H1 (cell line): Measurements from ENCODE around the gene TBCD. TPM values are rescaled to one million over a fixed set of nuclear protein-coding genes. Genes with fewer than 3 reads are reported as not detected.

Experiments used
- CTCF ChIA-PET: fragments of 300-600 bp; sonication (Branson Sonifier 250); formaldehyde crosslinking; loops from one replicate; lab custom pipeline; 2021; ENCODE audit not compliant: partially characterized antibody; lab: Charles Lee
- POLR2A ChIA-PET: fragments of 300-600 bp; sonication (Branson Sonifier 250); formaldehyde crosslinking; loops from one replicate; lab custom pipeline; 2021; ENCODE audit warnings: inconsistent platforms; ENCODE audit not compliant: partially characterized antibody; lab: Charles Lee
- DNase-seq, 2 experiments: peaks; one replicate each; pipeline versions ENCODE4 v3.0.0 to v3.0.0-alpha.2; 2010 to 2022; ENCODE audit warnings: low spot score in 2 of 2, low read depth in 1 of 2, mixed read lengths in 1 of 2
- FAIRE-seq: peaks from 2 replicates; lab custom pipeline; 2011; peaks lifted over from hg19 to GRCh38; lab: Jason Lieb, UNC
- H2AFZ ChIP-seq: 2 replicates; pipeline ENCODE4 v1.8.1; 2012; ENCODE audit warnings: low read length, inconsistent platforms
- H2AK5ac ChIP-seq: 2 replicates; pipeline ENCODE4 v1.6.1; 2013; ENCODE audit warnings: low read depth, low read length
- H2BK120ac ChIP-seq: replicated peaks from 2 replicates; pipeline ENCODE3; 2013; ENCODE audit warnings: low read depth, low read length, inconsistent platforms
- H2BK12ac ChIP-seq: 2 replicates; pipeline ENCODE4 v1.6.1; 2013; ENCODE audit warnings: low read depth, low read length
- H2BK15ac ChIP-seq: 2 replicates; pipeline ENCODE4 v1.6.1; 2013; ENCODE audit warnings: low read length
- H2BK20ac ChIP-seq: 2 replicates; pipeline ENCODE4 v1.6.1; 2013; ENCODE audit warnings: low read length
- H2BK5ac ChIP-seq: 2 replicates; pipeline ENCODE4 v1.6.1; 2013; ENCODE audit warnings: low read depth, low read length
- H3K14ac ChIP-seq: 2 replicates; pipeline ENCODE4 v1.6.1; 2013; ENCODE audit warnings: inconsistent platforms; ENCODE audit not compliant: insufficient read length
- H3K18ac ChIP-seq: 2 replicates; pipeline ENCODE4 v1.6.1; 2013; ENCODE audit warnings: low read length; ENCODE audit errors: extremely low read depth
- H3K23ac ChIP-seq: 2 replicates; pipeline ENCODE4 v1.6.1; 2013; ENCODE audit warnings: inconsistent platforms; ENCODE audit not compliant: insufficient read length
- H3K23me2 ChIP-seq: 2 replicates; pipeline ENCODE4 v1.6.1; 2013; ENCODE audit warnings: low read depth, low read length
- H3K27ac ChIP-seq: 2 replicates; pipeline ENCODE4 v1.6.1; 2011; ENCODE audit warnings: low read depth, low read length, inconsistent platforms
- H3K27me3 ChIP-seq, 4 experiments: replicated peaks in 1 of 4; 1 replicate in 1 of 4; 2 replicates in 3 of 4; pipeline versions ENCODE4 v1.6.1 to v1.8.1; 2011 to 2013; ENCODE audit warnings: low read length in 3 of 4, mild to moderate bottlenecking in 3 of 4, inconsistent platforms in 2 of 4, mixed read lengths in 2 of 4, moderate library complexity in 1 of 4; ENCODE audit not compliant: control insufficient read depth in 3 of 4, insufficient read depth in 3 of 4; ENCODE audit errors: extremely low read depth in 1 of 4
- H3K36me3 ChIP-seq, 4 experiments: 2 replicates each; pipeline versions ENCODE4 v1.6.1 to v1.8.1; 2011 to 2013; ENCODE audit warnings: mild to moderate bottlenecking in 4 of 4, low read length in 3 of 4, moderate library complexity in 2 of 4, control low read depth in 1 of 4, inconsistent platforms in 1 of 4; ENCODE audit not compliant: insufficient read depth in 4 of 4, control insufficient read depth in 2 of 4
- H3K4ac ChIP-seq: replicated peaks from 2 replicates; pipeline ENCODE3; 2013; ENCODE audit warnings: low read length, low read depth, mixed read lengths, inconsistent platforms; ENCODE audit not compliant: insufficient read length
- H3K4me1 ChIP-seq, 4 experiments: replicated peaks in 1 of 4; 1 replicate in 1 of 4; 2 replicates in 3 of 4; pipeline versions ENCODE4 v1.6.1 to v1.8.1; 2011 to 2013; ENCODE audit warnings: low read length in 3 of 4, inconsistent platforms in 2 of 4, mixed read lengths in 1 of 4; ENCODE audit not compliant: insufficient read depth in 4 of 4, control insufficient read depth in 3 of 4
- H3K4me2 ChIP-seq, 2 experiments: 2 replicates each; pipeline versions ENCODE4 v1.6.1 to v1.8.1; 2011 to 2013; ENCODE audit warnings: low read depth in 2 of 2, low read length in 2 of 2, control low read depth in 1 of 2, inconsistent platforms in 1 of 2, mild to moderate bottlenecking in 1 of 2; ENCODE audit not compliant: insufficient read depth in 1 of 2
- H3K4me3 ChIP-seq, 4 experiments: fragments of 200-600, 300-600 bp in 1 of 4; sonication (generic), shearing (Covaris generic), sonication (Bioruptor Twin) in 1 of 4; 2 replicates each; pipeline versions ENCODE4 v1.5.1 to v1.8.1; 2011 to 2016; ENCODE audit warnings: low read length in 4 of 4, low read depth in 3 of 4, control low read depth in 2 of 4, inconsistent platforms in 2 of 4, mild to moderate bottlenecking in 2 of 4, mixed read lengths in 1 of 4, moderate library complexity in 1 of 4; ENCODE audit not compliant: insufficient read depth in 2 of 4; ENCODE audit errors: extremely low read depth in 1 of 4
- H3K56ac ChIP-seq: replicated peaks from 2 replicates; pipeline ENCODE3; 2013; ENCODE audit warnings: low read depth, mild to moderate bottlenecking, mixed read lengths, low read length, inconsistent platforms; ENCODE audit not compliant: insufficient read length
- H3K79me1 ChIP-seq: 2 replicates; pipeline ENCODE4 v1.6.1; 2013; ENCODE audit warnings: low read depth, low read length, control low read depth
- H3K79me2 ChIP-seq, 2 experiments: 2 replicates each; pipeline versions ENCODE4 v1.6.1 to v1.8.1; 2012 to 2013; ENCODE audit warnings: low read length in 2 of 2, mild to moderate bottlenecking in 2 of 2, inconsistent platforms in 1 of 2; ENCODE audit not compliant: insufficient read depth in 2 of 2, control insufficient read depth in 1 of 2
- H3K9ac ChIP-seq, 4 experiments: replicated peaks in 1 of 4; 1 replicate in 1 of 4; 2 replicates in 3 of 4; pipeline versions ENCODE4 v1.6.1 to v1.8.1; 2011 to 2013; ENCODE audit warnings: low read depth in 3 of 4, low read length in 3 of 4, control low read depth in 2 of 4, mild to moderate bottlenecking in 2 of 4, moderate library complexity in 2 of 4, inconsistent platforms in 1 of 4; ENCODE audit errors: extremely low read depth in 1 of 4
- H3K9me3 ChIP-seq, 2 experiments: 2 replicates each; pipeline versions ENCODE4 v1.6.1 to v1.8.1; 2012 to 2013; ENCODE audit warnings: mild to moderate bottlenecking in 2 of 2, moderate library complexity in 2 of 2, control low read depth in 1 of 2, inconsistent platforms in 1 of 2, low read depth in 1 of 2, low read length in 1 of 2, mixed read lengths in 1 of 2; ENCODE audit not compliant: insufficient read depth in 2 of 2
- H4K20me1 ChIP-seq, 2 experiments: replicated peaks in 1 of 2; 2 replicates each; pipeline versions ENCODE3 to v1.8.1; 2011 to 2013; ENCODE audit warnings: inconsistent platforms in 2 of 2, low read length in 2 of 2, mild to moderate bottlenecking in 1 of 2; ENCODE audit not compliant: insufficient read depth in 2 of 2, control insufficient read depth in 1 of 2
- H4K5ac ChIP-seq: 2 replicates; pipeline ENCODE4 v1.6.1; 2013; ENCODE audit warnings: low read length, low read depth, mixed read lengths, inconsistent platforms; ENCODE audit not compliant: insufficient read length
- H4K8ac ChIP-seq: 2 replicates; pipeline ENCODE4 v1.8.0; 2013; ENCODE audit warnings: mild to moderate bottlenecking, moderate library complexity, low read length, inconsistent platforms; ENCODE audit not compliant: insufficient read depth; ENCODE audit errors: extremely low read depth
- H4K91ac ChIP-seq: replicated peaks from 2 replicates; pipeline ENCODE3; 2013; ENCODE audit warnings: low read length, mixed read lengths, inconsistent platforms; ENCODE audit not compliant: insufficient read length
- BCL11A ChIP-seq, 2 experiments: IDR thresholded peaks; one replicate each; pipeline ENCODE4 v1.6.1; 2011; ENCODE audit warnings: low read depth in 2 of 2, low read length in 2 of 2, mild to moderate bottlenecking in 2 of 2
- CREB1 ChIP-seq: IDR thresholded peaks from 2 replicates; pipeline ENCODE4 v1.6.1; 2012; ENCODE audit warnings: inconsistent platforms
- E2F6 ChIP-seq: IDR thresholded peaks from 2 replicates; pipeline ENCODE4 v1.6.1; 2012; ENCODE audit warnings: inconsistent platforms
- HDAC6 ChIP-seq: IDR thresholded peaks from one replicate; pipeline ENCODE4 v1.7.1; 2012; ENCODE audit warnings: low read depth, mild to moderate bottlenecking, inconsistent platforms, low read length, moderate library complexity
- PHF8 ChIP-seq: fragments of 200-600 bp; sonication (generic); conservative IDR thresholded peaks from 2 replicates; pipeline ENCODE4 v1.7.1; 2012; ENCODE audit warnings: low read depth, mild to moderate bottlenecking, inconsistent platforms, low read length, moderate library complexity
- POU5F1 ChIP-seq: IDR thresholded peaks from 2 replicates; pipeline ENCODE4 v1.6.1; 2011; ENCODE audit warnings: low read depth, mild to moderate bottlenecking, low read length, moderate library complexity
- RAD21 ChIP-seq, 2 experiments: IDR thresholded peaks in 1 of 2; conservative IDR thresholded peaks in 1 of 2; 2 replicates each; pipeline ENCODE4 v1.6.1; 2011; ENCODE audit warnings: low read depth in 2 of 2, low read length in 2 of 2, improper control_type of control experiment in 1 of 2, inconsistent platforms in 1 of 2, mild to moderate bottlenecking in 1 of 2, moderate library complexity in 1 of 2
- SIN3A ChIP-seq, 2 experiments: IDR thresholded peaks in 1 of 2; conservative IDR thresholded peaks in 1 of 2; 2 replicates each; pipeline ENCODE4 v1.6.1; 2011 to 2012; ENCODE audit warnings: low read length in 2 of 2, improper control_type of control experiment in 1 of 2, low read depth in 1 of 2, mild to moderate bottlenecking in 1 of 2
- TBP ChIP-seq: IDR thresholded peaks from 2 replicates; pipeline ENCODE4 v1.6.1; 2011; ENCODE audit warnings: low read depth, low read length, improper control_type of control experiment
- YY1 ChIP-seq: IDR thresholded peaks from 2 replicates; pipeline ENCODE4 v1.6.1; 2011; ENCODE audit warnings: low read depth, mild to moderate bottlenecking, low read length
- ZNF274 ChIP-seq: IDR thresholded peaks from 2 replicates; pipeline ENCODE4 v1.7.0; 2012; ENCODE audit warnings: low read length, borderline replicate concordance; ENCODE audit errors: extremely low read depth
- WGBS, 2 experiments: shearing (Covaris generic) in 1 of 2; methylation state at CpG; one replicate each; pipeline versions ENCODE4 v1.1.6 to v1.1.7; 2013 to 2015; ENCODE audit warnings: low lambda C conversion rate in 2 of 2, mixed read lengths in 2 of 2, inconsistent platforms in 1 of 2, low coverage in 1 of 2, missing lambda C conversion rate in 1 of 2; ENCODE audit not compliant: insufficient replicate concordance in 2 of 2, insufficient coverage in 1 of 2, insufficient read length in 1 of 2; ENCODE audit errors: extremely low coverage in 1 of 2, missing lambda C conversion rate in 1 of 2; 5-methylcytosine and 5-hydroxymethylcytosine counted together
- polyA plus RNA-seq, 7 experiments: library from polyadenylated mRNA; depleted of rRNA in 3 of 7; stranded (reverse) in 5 of 7; unstranded in 2 of 7; fragments of >200 nt in 5 of 7; fragments of 200-250 nt in 2 of 7; gene quantifications; 1 replicate in 5 of 7; 2 replicates in 1 of 7; 4 replicates in 1 of 7; pipeline versions ENCODE4 v1.2.1 to v1.2.3, GENCODE V29; 2011 to 2013; ENCODE audit warnings: missing spikeins in 2 of 7, mixed read lengths in 2 of 7
- total RNA-seq: library from RNA; stranded (reverse); fragmentation: NEBNext Ultra II Directional; extraction: Animal tissue kit (Norgen Biotek cat#: 25700); gene quantifications from 2 replicates; pipeline ENCODE4 v1.2.1, GENCODE V29; 2021
- TF ChIP-seq, protein P1 (sequence below): IDR thresholded peaks from 2 replicates; pipeline ENCODE4 v1.6.1; 2012; ENCODE audit warnings: inconsistent platforms

The TBCD gene
- total and polyA plus RNA-seq, 2 of the 8 experiments (the other 6 are each of a cell fraction or from before 2014, with no cell fraction given) = 118 to 162 TPM

DNA sequence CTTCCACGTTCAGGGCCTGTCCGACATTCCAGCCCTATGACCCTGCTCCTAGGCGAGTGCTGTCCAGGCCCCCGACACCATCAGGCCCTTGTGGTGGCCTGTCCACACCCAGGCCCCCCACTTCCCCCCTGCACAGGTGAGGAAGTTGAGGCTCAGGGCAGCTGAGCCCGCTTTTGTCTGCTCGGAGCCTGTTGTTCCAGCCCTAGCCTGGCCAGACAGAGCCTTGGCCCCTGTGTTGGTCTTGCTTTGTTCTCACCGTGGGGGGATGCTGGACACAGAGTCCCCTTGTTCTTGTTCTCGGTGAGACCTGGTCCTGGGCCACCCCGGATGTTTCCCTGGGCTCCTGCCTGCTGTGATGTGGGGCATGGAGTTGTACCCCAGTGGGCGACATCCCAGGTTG, 140.0 kb downstream of the TBCD start:
- Histone ChIP-seq H3K27ac (no peak overlapping the region; the same call in 1 of the 2 replicates), H3K23me2 (no peaks in the 10 kb centered on the region), H2BK120ac (no peak overlapping the region), H3K9ac (no peak overlapping the region), H2AK5ac (no peak overlapping the region), H4K5ac (no peak overlapping the region), H3K79me2 (0 out of 4 replicates have a peak, but pooled peaks cover 0 to 9% of the 10 kb centered on the region in 2 experiments), H3K18ac (no peak overlapping the region), H3K4me3 (no peak overlapping the region), H4K91ac (no peak overlapping the region), H3K23ac (no peak overlapping the region), H4K8ac (no peak overlapping the region), H2BK12ac (no peak overlapping the region), H3K27me3 (no peaks in the 10 kb centered on the region), H2BK20ac (no peak overlapping the region), H2BK15ac (no peak overlapping the region), H3K56ac (no peak overlapping the region), H2BK5ac (no peak overlapping the region; the same call in 1 of the 2 replicates), H3K14ac (no peak overlapping the region), H2AFZ (no peak overlapping the region), H3K36me3 (peaks cover 0 to 7% (median 3%) of the 10 kb centered on the region in 4 experiments; a peak in 4 of 8 replicates), H3K4me1 (peaks cover 8 to 16% (median 11%) of the 10 kb centered on the region in 4 experiments; a peak in 6 of 7 replicates), H3K4me2 (no peak overlapping the region), H4K20me1 (peaks cover 0 to 5% of the 10 kb centered on the region in 2 experiments), H3K4ac (no peak overlapping the region), H3K79me1 (peaks cover 6% of the 10 kb centered on the region), H3K9me3 (no peaks in the 10 kb centered on the region; a peak in 1 of 4 replicates)
- no peak for FAIRE-seq
- DNase-seq = no peak
- CTCF ChIA-PET = interaction anchor here (0.7 to 2.0 kb wide), 8 partner anchors 16 to 111 kb away, joined by 3 to 9 read pairs (median 3); no protein-coding TSS in a partner anchor
- POLR2A ChIA-PET = no interaction called here
- 91% methylated on average over 10 of the region's 10 CpGs; no CpG with 5 or more reads in 1 of the 2 experiments for WGBS, 2 experiments
- no peak for TF ChIP-seq CREB1
- no peak for TF ChIP-seq RAD21 (IDR thresholded peaks at IDR 0.05 in 1 of 2, conservative IDR thresholded peaks at IDR 0.05 in 1 of 2; ENCODE audit: low read depth in 2 of 2, low read length in 2 of 2)
- TF ChIP-seq ZNF274 = no peak
- TF ChIP-seq PHF8 = no peak
- no peak for TF ChIP-seq TBP
- TF ChIP-seq SIN3A (conservative IDR thresholded peaks at IDR 0.05 in 1 of 2, IDR thresholded peaks at IDR 0.05 in 1 of 2; ENCODE audit: low read depth in 1 of 2, low read length in 2 of 2) = no peak
- no peak for TF ChIP-seq HDAC6
- TF ChIP-seq, protein P1, sequence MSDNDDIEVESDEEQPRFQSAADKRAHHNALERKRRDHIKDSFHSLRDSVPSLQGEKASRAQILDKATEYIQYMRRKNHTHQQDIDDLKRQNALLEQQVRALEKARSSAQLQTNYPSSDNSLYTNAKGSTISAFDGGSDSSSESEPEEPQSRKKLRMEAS = no peak
- TF ChIP-seq YY1 = no peak
- TF ChIP-seq BCL11A (IDR thresholded peaks at IDR 0.05; ENCODE audit: low read depth in 2 of 2, low read length in 2 of 2) = no peak
- no peak for TF ChIP-seq E2F6
- TF ChIP-seq POU5F1 = no peak
